GM18498 (cell line): ENCODE results near the gene SLC16A12.

Source experiments
- ATAC-seq: cut with Tn5 transposase; IDR thresholded peaks from one replicate; pipeline ENCODE4 v1.9.1; 2021; ENCODE audit warnings: mild to moderate bottlenecking, moderate library complexity; ENCODE audit not compliant: unreplicated experiment

Gene SLC16A12, protein sequence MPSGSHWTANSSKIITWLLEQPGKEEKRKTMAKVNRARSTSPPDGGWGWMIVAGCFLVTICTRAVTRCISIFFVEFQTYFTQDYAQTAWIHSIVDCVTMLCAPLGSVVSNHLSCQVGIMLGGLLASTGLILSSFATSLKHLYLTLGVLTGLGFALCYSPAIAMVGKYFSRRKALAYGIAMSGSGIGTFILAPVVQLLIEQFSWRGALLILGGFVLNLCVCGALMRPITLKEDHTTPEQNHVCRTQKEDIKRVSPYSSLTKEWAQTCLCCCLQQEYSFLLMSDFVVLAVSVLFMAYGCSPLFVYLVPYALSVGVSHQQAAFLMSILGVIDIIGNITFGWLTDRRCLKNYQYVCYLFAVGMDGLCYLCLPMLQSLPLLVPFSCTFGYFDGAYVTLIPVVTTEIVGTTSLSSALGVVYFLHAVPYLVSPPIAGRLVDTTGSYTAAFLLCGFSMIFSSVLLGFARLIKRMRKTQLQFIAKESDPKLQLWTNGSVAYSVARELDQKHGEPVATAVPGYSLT

GRCh38 chr10:89535171-89536012 is at the start of gene SLC16A12:
Gene SLC16A12 (minus strand): TSS chr10:89535594. CDS start chr10:89462578, 73,016 bp downstream.
- ATAC-seq = no peak

DNA sequence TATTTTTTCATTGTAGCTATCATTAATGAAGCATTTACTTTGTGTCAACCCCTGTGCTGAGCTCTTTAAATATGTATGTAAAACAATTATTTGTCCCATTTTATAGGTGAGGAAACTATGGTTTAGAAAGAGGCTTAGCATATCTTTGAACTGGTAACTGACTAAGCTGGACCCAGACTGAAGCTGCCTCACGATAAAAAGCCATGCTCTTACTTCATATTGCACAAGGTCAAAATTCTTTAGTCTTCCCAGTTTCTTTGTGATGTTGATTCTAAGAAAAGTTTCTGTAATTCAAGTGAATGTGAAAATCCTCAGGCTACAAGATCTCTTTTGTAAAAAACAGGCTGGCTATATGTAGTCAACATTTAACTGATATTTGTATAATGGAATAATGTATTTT is 46.6 kb upstream of the SLC16A12 start:
- no peak for ATAC-seq

- no peak for ATAC-seq
These were observed 44.8 kb upstream of the SLC16A12 start for GRCh38 chr10:89580243-89580642.

GRCh38 chr10:89576696-89577095 is 41.3 kb upstream of the SLC16A12 start:
- ATAC-seq = no peak

DNA sequence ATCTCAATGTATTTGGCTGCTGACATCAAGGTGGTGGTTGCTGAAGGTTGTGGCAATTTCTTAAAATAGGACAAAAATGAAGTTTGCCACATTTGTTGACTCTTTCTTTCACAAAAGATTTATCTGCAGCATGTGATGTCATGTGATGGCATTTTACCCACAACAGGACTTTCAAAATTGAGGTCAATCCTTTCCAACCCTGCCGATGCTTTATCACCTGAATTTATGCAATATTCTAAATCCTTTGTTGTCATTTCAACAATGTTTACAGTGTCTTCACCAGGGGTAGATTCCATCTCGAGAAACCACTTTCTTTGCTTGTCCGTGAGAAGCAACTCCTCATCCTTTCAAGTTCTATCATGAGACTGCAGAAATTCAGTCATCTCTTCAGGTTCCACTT is 40.6 kb upstream of the SLC16A12 start:
- ATAC-seq = no peak

DNA sequence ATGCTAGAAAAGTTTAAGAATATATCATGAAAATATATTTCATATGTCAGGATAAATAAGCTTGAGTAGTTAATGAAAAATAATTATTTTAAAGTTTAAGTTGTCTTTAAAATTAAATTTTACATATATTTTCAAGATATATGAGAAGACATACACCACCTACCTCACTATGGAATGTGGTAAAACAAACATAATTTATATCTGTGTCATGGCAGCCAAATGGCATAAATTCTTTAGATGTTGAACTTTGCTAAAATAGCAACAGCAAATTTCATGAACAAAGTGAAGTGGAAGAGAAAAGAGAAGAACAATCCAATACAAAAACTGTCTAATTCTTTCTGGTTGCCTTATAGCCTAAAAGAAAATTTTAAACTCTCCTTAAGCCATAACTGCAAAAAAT is 39.6 kb upstream of the SLC16A12 start:
- no peak for ATAC-seq

DNA sequence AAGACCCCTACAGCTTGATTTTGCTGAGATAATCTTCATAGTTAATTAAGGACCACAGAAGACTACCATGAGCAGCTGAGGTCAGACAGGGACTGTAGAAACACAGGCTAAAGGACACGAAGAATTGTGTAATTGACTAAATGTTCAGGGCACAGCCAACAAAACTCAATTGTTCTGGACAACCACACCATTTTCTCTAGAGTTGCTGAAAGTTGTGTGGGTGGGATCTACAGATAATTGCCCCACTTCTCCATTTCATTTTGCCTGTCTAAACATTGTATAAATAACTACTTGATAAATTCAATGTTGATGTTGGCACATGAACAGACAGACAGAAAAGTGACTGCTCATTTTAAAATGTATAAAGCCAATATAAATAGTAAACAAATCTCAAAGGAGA is 39.0 kb upstream of the SLC16A12 start:
- no peak for ATAC-seq

- ATAC-seq = no peak
These were observed 32.3 kb upstream of the SLC16A12 start for GRCh38 chr10:89567576-89568245.

- ATAC-seq = no peak
These were observed 31.6 kb upstream of the SLC16A12 start for GRCh38 chr10:89566992-89567391.

DNA sequence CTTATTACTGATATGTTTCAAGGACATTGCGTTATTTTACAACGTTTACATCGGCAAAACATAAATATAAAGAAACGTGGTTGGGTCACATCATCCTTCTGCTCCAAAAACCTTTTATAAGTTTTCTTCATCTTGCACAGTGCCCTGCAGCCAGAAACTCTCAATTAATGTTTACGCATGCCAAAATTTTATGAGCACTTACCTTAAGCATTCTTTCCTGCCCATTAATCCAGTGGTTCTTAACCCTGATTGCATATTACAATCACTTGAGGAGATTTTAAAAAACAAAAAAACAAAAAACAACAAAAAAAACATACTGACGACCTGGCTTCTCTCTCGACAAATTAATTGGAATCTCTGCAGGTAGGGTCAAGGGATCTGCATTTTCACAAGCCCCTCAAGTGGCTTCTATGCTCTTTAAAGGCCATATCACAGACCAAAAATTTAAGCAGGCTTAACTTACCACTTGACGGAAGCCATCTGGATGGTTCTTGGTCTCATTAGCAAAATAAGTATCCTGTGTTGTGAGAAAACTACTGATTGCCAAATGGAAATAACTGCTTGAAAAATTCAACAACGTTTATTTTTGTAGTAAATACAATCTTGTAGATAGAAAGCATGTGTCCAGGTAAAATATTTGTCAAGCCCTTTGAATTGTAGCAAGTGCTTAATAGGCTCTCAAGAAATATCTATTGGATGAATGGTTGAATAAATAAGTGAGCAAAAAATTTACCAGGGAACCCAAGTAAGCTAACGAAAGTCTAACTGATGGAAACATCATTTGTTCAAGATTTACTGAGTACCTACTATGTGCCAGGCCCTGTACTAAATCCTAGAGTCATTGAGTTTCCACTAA is 30.9 kb upstream of the SLC16A12 start:
- no peak for ATAC-seq

GRCh38 chr10:89565180-89565579 is 29.8 kb upstream of the SLC16A12 start:
- no peak for ATAC-seq

DNA sequence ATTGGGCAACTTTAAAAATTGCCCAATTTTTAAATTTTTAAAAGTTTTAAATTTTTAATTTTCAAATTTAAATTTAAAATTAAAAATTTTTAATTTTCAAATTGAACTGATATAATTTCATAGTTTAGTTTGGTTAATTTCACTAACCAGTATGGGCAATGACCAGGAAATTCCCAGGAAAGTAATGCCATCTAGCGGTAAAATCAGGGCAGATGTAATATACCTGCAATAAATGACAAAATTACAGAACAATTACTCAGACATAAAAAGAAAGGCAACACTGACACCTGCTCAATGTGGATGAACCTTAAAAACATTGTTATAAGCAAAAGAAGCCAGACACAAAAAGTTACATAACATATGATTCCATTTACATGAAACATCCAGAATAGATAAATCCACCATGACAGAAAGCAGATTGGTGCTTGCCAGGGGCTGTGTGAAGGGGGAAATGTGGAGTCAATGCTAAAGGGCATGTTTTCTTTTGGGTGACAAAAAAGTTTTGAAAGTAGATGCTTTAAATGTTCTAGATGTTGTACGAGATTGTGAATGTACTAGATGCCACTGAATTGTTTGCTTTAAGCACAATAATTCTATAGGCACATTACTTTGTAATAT is 28.6 kb upstream of the SLC16A12 start:
- no peak for ATAC-seq

DNA sequence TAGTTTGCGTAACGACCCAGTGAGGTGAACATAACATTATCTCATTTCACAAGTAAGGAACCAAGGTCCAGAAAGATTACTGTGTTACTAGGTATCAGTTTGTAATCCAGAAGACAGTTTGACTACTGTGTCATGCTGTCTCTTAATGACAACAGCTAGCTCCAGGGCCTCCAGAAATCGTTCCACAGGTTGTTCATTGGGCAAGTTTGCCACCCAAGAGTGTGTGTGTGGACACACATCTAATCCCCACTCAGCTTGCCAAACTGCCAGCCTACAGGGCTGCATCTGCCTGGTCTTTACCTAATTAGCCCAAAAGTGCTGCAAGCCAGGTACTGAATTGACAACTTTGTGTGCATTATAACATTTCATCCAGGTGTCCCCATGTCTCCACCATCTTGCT is 27.9 kb upstream of the SLC16A12 start:
- ATAC-seq = no peak

DNA sequence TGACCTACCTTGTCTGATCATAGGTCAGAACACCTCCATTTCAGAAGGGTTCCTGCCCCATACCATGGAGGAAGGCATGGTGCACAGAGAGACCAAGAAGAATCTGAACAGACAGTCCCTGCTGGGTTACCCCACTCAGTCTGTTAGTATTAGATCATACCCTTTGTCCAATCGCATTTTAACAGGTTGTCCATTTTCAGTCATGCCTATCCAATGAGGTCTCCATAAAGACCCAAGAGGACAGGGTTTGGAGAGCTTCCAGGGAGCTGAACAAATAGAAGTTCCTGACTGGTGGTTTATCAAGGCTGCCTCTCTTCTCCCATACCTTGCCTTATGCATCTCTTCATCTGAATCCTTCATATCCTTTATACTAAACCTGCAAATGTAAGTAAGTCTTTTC is 21.2 kb upstream of the SLC16A12 start:
- ATAC-seq = no peak

DNA sequence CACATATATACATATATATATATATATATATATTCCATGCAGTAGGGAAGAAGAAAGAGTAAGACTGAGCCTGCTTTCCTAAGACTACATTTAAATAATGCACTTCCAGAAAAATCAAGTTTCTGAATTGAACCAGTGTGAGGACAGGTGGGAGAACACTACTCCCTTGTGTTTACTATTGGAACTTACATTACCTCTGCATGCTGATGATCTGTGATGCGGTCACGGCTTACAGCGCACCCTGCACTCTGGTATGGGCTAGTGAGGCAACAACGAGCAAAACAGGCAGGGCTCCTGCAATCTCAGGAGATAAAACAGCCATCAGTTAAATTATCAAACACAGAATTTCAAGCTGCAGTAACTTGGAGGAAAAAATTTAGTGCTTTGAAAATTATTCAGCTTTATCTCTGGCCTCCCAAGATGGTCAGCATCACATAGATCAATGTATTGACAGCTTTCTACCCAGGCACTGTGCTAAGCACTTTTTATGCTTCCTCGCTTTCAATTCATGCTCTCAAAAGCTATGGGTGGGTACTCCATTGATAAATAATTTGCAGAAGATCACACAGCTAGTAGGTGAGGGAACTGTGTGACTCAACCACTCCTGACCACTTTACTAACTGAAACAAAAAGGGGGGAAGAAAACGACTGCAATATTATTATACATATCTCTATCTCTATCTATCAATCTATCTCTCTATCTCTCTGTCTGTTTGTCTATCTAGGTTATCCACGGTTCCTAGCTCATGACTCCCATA is 20.5 kb upstream of the SLC16A12 start:
- ATAC-seq = no peak

- ATAC-seq = no peak
These were observed 19.0 kb upstream of the SLC16A12 start for GRCh38 chr10:89554433-89554832.

DNA sequence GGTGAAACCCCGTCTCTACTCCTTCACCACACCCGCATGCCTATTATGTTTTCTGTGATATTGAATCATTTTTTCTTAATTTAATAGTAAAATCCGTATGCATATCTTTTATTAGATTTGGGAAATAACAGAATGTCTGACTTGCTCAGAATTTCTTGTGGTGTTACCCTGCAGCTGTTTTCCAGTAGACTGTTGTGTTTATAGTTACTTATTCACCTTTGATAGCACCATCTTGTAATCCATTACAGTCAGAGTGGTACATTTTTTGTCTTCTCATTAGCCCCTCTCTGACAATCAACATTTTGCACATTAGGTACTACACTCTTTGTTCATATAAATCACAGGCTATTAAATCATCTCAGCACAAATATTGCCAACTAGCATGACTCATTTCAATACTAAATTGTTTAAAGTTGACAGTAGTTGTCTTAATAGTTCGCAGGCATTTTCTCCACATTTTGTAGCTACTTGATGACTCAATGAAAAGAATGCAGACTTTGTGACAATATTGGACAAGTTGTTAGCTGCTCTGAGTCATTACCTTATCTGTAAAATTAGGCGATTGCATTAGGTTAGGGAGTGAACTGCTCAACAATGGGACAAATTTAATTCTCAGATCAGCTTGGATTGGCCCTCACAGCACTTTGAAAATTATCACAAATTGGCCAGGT is 17.8 kb upstream of the SLC16A12 start:
- ATAC-seq = no peak

DNA sequence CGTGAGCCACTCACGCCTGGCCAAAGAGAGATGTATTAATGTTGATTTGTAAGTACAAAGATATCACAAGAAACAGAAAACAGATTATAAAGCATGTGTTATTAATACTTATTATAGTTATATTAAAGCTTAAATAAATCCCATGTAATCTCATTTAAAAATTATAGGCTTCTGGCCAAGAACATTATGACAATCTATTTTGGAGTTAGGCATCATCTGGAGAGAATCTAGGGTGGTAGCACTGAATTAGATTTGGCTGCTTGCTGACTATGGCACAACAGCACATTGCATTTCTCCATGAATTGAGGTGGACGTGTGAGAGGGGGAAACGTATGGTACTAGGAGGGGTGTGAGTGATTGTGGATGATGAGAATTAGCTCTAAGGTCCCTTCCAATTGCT is 16.8 kb upstream of the SLC16A12 start:
- no peak for ATAC-seq

- ATAC-seq = no peak
These were observed 15.1 kb upstream of the SLC16A12 start for GRCh38 chr10:89550509-89550908.
